SK-N-SH (cell line): Measurements from ENCODE around the gene DMRT3. TPM values are rescaled to one million over a fixed set of nuclear protein-coding genes. Genes with fewer than 3 reads are reported as not detected.

ENCODE experiments used
- CTCF ChIA-PET: fragments of 300-600, 350-600 bp; formaldehyde crosslinking; extraction: SDS; loops from one replicate; lab custom pipeline; 2021; lab: Yijun Ruan, JAX
- POLR2A ChIA-PET: fragments of 350-600 bp; sonication (Branson Sonifier 250); formaldehyde crosslinking; extraction: SDS; loops from one replicate; lab custom pipeline; 2020; ENCODE audit warnings: antibody characterized with exemption, inconsistent platforms; lab: Yijun Ruan, JAX
- DNase-seq: peaks from one replicate; pipeline ENCODE4 v3.0.0; 2012
- H2AFZ ChIP-seq: fragments of 200-600 bp; sonication (generic); 2 replicates; pipeline ENCODE4 v1.8.1; 2016; ENCODE audit warnings: antibody characterized with exemption, mild to moderate bottlenecking, low read depth
- H3F3A ChIP-seq: fragments of 200-600 bp; sonication (generic); replicated peaks from 2 replicates; pipeline ENCODE3; 2016; ENCODE audit warnings: antibody characterized with exemption, mild to moderate bottlenecking; ENCODE audit not compliant: insufficient read depth
- H3K27ac ChIP-seq, 2 experiments: fragments of 200-500 bp in 1 of 2; fragments of 200-600 bp in 1 of 2; sonication (Bioruptor generic) in 1 of 2; sonication (generic), shearing (Covaris generic) in 1 of 2; 2 replicates each; pipeline versions ENCODE4 v1.5.1 to v1.6.1; 2014 to 2016; ENCODE audit warnings: low read depth in 2 of 2, inconsistent platforms in 1 of 2, low read length in 1 of 2, mild to moderate bottlenecking in 1 of 2, mixed read lengths in 1 of 2
- H3K27me3 ChIP-seq: fragments of 200-600 bp; sonication (generic), shearing (Covaris generic); 2 replicates; pipeline ENCODE4 v1.6.1; 2016; ENCODE audit warnings: mixed run types; ENCODE audit not compliant: insufficient read depth
- H3K36me3 ChIP-seq, 2 experiments: fragments of 200-500 bp in 1 of 2; fragments of 200-600 bp in 1 of 2; sonication (Bioruptor generic) in 1 of 2; sonication (generic) in 1 of 2; replicated peaks in 1 of 2; 2 replicates each; pipeline versions ENCODE3 to v1.5.1; 2014 to 2016; ENCODE audit warnings: low read length in 1 of 2, mild to moderate bottlenecking in 1 of 2; ENCODE audit not compliant: insufficient read depth in 2 of 2, control insufficient read depth in 1 of 2
- H3K4me1 ChIP-seq, 2 experiments: fragments of 200-500 bp in 1 of 2; fragments of 200-600 bp in 1 of 2; sonication (Bioruptor generic) in 1 of 2; sonication (generic), shearing (Covaris generic) in 1 of 2; 2 replicates each; pipeline versions ENCODE4 v1.5.1 to v1.6.1; 2014 to 2016; ENCODE audit warnings: low read depth in 1 of 2, low read length in 1 of 2, mixed run types in 1 of 2; ENCODE audit not compliant: insufficient read depth in 2 of 2, control insufficient read depth in 1 of 2
- H3K4me2 ChIP-seq: fragments of 200-600 bp; sonication (generic), shearing (Covaris generic); 2 replicates; pipeline ENCODE4 v1.6.1; 2017; ENCODE audit warnings: mixed run types
- H3K4me3 ChIP-seq, 2 experiments: fragments of 200-500 bp in 1 of 2; fragments of 200-600 bp in 1 of 2; sonication (Bioruptor generic) in 1 of 2; sonication (generic), shearing (Covaris generic) in 1 of 2; 2 replicates each; pipeline versions ENCODE4 v1.5.1 to v1.8.1; 2014 to 2016; ENCODE audit warnings: low read depth in 2 of 2, inconsistent platforms in 1 of 2, low read length in 1 of 2, mild to moderate bottlenecking in 1 of 2, mixed read lengths in 1 of 2, moderate library complexity in 1 of 2
- H3K79me2 ChIP-seq: fragments of 200-600 bp; sonication (generic); 2 replicates; pipeline ENCODE4 v1.8.1; 2017; ENCODE audit warnings: mild to moderate bottlenecking; ENCODE audit not compliant: insufficient read depth
- H3K9ac ChIP-seq: fragments of 200-600 bp; sonication (generic); 2 replicates; pipeline ENCODE4 v1.6.1; 2017; ENCODE audit warnings: mixed run types
- H3K9me2 ChIP-seq: fragments of 200-600 bp; sonication (generic); 2 replicates; pipeline ENCODE4 v1.6.1; 2017; ENCODE audit warnings: mixed run types
- H3K9me3 ChIP-seq: fragments of 200-600 bp; sonication (generic); 2 replicates; pipeline ENCODE4 v1.6.1; 2017; ENCODE audit warnings: mixed run types, mild to moderate bottlenecking, moderate library complexity
- H4K20me1 ChIP-seq: fragments of 200-600 bp; sonication (generic); 2 replicates; pipeline ENCODE4 v1.6.1; 2017; ENCODE audit warnings: mild to moderate bottlenecking, mixed run types; ENCODE audit not compliant: insufficient read depth
- CHD2 ChIP-seq: fragments of 150-350 bp; IDR thresholded peaks from 2 replicates; pipeline ENCODE4 v1.6.1; 2018; ENCODE audit warnings: low read length; ENCODE audit not compliant: partially characterized antibody
- ELF1 ChIP-seq: IDR thresholded peaks from 2 replicates; pipeline ENCODE4 v1.4.0; 2012
- EP300 ChIP-seq, 2 experiments: IDR thresholded peaks; 2 replicates each; pipeline versions ENCODE4 v1.4.0 to v1.6.1; 2012; ENCODE audit warnings: borderline replicate concordance in 1 of 2, low read depth in 1 of 2, low read length in 1 of 2
- GATA2 ChIP-seq: sonication (generic); formaldehyde crosslinking; IDR thresholded peaks from 2 replicates; pipeline ENCODE4 v1.5.0; 2020; ENCODE audit warnings: mild to moderate bottlenecking, missing genetic modification reagents
- NFIC ChIP-seq: IDR thresholded peaks from 2 replicates; pipeline ENCODE4 v1.4.0; 2012; ENCODE audit warnings: borderline replicate concordance
- POLR2AphosphoS5 ChIP-seq: IDR thresholded peaks from 2 replicates; pipeline ENCODE4 v1.6.1; 2012; ENCODE audit warnings: low read depth, low read length
- RCOR1 ChIP-seq: fragments of 150-350 bp; IDR thresholded peaks from 2 replicates; pipeline ENCODE4 v1.6.1; 2017; ENCODE audit warnings: antibody characterized with exemption, low read length
- RXRA ChIP-seq: IDR thresholded peaks from 2 replicates; pipeline ENCODE4 v1.4.0; 2012; ENCODE audit warnings: low read depth, mild to moderate bottlenecking, borderline replicate concordance
- TAF1 ChIP-seq: IDR thresholded peaks from 2 replicates; pipeline ENCODE4 v1.6.1; 2012; ENCODE audit warnings: low read depth, mild to moderate bottlenecking, low read length, moderate library complexity, borderline replicate concordance
- TEAD4 ChIP-seq: IDR thresholded peaks from 2 replicates; pipeline ENCODE4 v1.4.0; 2012; ENCODE audit warnings: mild to moderate bottlenecking, borderline replicate concordance; ENCODE audit not compliant: insufficient read depth
- WGBS: methylation state at CpG from one replicate; pipeline ENCODE4 v1.1.6; 2017; ENCODE audit warnings: low lambda C conversion rate; 5-methylcytosine and 5-hydroxymethylcytosine counted together
- polyA plus RNA-seq, 3 experiments: library from polyadenylated mRNA; depleted of rRNA; stranded (reverse); fragments of >200 nt; gene quantifications; 2 replicates each; pipeline ENCODE4 v1.2.3, GENCODE V29; 2012
- TF ChIP-seq, protein P1 (sequence below): IDR thresholded peaks from 2 replicates; pipeline ENCODE4 v1.4.0; 2012; ENCODE audit warnings: low read depth, borderline replicate concordance
- TF ChIP-seq, protein P2 (sequence below): fragments of 150-350 bp; IDR thresholded peaks from 2 replicates; pipeline ENCODE4 v1.6.1; 2017; ENCODE audit warnings: antibody characterized with exemption, low read length, low read depth, borderline replicate concordance
- TF ChIP-seq, protein P3 (sequence below): IDR thresholded peaks from 2 replicates; pipeline ENCODE4 v1.4.0; 2012; ENCODE audit warnings: low read depth, borderline replicate concordance

DMRT3 gene
- polyA plus RNA-seq, 1 of the 3 experiments (the other 2 are of a cell fraction) = not detected

DNA sequence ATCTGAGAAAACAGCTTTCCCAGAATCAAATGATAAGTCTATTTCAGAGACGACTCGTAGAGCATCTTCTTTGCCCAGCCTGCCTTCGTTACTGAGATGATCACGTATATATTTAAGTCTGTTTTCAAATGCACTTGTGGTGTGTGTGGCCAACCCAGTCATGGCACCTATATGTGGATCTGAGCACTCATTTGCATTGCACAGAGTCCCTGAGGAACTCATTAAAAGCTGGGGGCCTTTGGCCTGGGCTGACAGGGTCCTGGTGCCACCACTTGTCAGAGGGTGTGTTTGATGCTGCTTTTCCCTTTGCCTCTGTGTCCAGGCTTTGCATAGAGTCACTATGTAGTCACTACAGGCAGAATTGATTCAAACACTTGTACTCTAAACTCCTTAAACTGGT lies 17.4 kb upstream of the DMRT3 start:
- no peak for TF ChIP-seq TAF1
- TF ChIP-seq NFIC = no peak
- TF ChIP-seq, protein P1, sequence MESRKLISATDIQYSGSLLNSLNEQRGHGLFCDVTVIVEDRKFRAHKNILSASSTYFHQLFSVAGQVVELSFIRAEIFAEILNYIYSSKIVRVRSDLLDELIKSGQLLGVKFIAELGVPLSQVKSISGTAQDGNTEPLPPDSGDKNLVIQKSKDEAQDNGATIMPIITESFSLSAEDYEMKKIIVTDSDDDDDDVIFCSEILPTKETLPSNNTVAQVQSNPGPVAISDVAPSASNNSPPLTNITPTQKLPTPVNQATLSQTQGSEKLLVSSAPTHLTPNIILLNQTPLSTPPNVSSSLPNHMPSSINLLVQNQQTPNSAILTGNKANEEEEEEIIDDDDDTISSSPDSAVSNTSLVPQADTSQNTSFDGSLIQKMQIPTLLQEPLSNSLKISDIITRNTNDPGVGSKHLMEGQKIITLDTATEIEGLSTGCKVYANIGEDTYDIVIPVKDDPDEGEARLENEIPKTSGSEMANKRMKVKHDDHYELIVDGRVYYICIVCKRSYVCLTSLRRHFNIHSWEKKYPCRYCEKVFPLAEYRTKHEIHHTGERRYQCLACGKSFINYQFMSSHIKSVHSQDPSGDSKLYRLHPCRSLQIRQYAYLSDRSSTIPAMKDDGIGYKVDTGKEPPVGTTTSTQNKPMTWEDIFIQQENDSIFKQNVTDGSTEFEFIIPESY = no peak
- TF ChIP-seq, protein P2, sequence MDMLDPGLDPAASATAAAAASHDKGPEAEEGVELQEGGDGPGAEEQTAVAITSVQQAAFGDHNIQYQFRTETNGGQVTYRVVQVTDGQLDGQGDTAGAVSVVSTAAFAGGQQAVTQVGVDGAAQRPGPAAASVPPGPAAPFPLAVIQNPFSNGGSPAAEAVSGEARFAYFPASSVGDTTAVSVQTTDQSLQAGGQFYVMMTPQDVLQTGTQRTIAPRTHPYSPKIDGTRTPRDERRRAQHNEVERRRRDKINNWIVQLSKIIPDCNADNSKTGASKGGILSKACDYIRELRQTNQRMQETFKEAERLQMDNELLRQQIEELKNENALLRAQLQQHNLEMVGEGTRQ = no peak
- TF ChIP-seq RXRA = no peak
- no peak for TF ChIP-seq CHD2
- TF ChIP-seq ELF1 = no peak
- TF ChIP-seq POLR2AphosphoS5 = no peak
- no peak for TF ChIP-seq RCOR1
- TF ChIP-seq, protein P3, sequence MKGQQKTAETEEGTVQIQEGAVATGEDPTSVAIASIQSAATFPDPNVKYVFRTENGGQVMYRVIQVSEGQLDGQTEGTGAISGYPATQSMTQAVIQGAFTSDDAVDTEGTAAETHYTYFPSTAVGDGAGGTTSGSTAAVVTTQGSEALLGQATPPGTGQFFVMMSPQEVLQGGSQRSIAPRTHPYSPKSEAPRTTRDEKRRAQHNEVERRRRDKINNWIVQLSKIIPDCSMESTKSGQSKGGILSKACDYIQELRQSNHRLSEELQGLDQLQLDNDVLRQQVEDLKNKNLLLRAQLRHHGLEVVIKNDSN = no peak
- H3K4me2 ChIP-seq = no peak overlapping the region
- no peak for DNase-seq
- H3K36me3 ChIP-seq = no peaks in the 10 kb centered on the region
- no peaks in the 10 kb centered on the region for H3K4me1 ChIP-seq
- POLR2A ChIA-PET = no interaction called here
- CTCF ChIA-PET = interaction anchor here (1.5 kb wide), 1 partner anchor 14 kb away, joined by 3 read pairs; no protein-coding TSS in a partner anchor
- no peak overlapping the region for H3K9ac ChIP-seq
- H4K20me1 ChIP-seq = no peaks in the 10 kb centered on the region
- H3F3A ChIP-seq = no peaks in the 10 kb centered on the region
- no peaks in the 10 kb centered on the region for H3K79me2 ChIP-seq
- no peaks in the 10 kb centered on the region for H3K9me3 ChIP-seq
- 0% methylated on average over 4 of the region's 4 CpGs for WGBS
- H2AFZ ChIP-seq = no peak overlapping the region
- H3K4me3 ChIP-seq = no peak overlapping the region
- H3K27ac ChIP-seq = no peak overlapping the region
- no peaks in the 10 kb centered on the region for H3K9me2 ChIP-seq
- H3K27me3 ChIP-seq = peaks cover 16% of the 10 kb centered on the region; the same call in 1 of the 2 replicates

DNA sequence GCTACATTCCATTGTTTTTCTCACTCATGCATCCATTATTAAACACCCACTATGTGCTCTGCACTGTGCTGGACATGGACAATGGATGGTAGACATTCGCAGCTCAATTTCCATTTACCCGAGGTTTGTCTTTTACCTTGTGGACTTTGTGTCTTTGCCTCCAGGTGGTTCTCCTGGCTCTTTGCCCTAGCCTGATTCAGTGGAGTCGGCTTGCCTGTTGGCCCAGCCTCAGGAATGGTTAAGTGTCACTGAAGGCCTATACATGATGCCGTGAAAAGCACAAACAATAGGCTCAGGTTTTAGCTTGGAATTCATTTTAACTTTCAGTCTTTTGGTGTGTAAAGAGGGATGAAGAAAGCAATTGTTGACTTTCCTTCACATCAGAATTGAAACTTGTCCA lies 16.5 kb upstream of the DMRT3 start:
- no peak overlapping the region for H3K4me3 ChIP-seq
- DNase-seq = no peak
- WGBS = 0% methylated on average over 4 of the region's 4 CpGs
- H3K4me2 ChIP-seq = no peak overlapping the region
- no peaks in the 10 kb centered on the region for H3K79me2 ChIP-seq
- H3F3A ChIP-seq = no peaks in the 10 kb centered on the region
- no peaks in the 10 kb centered on the region for H4K20me1 ChIP-seq
- TF ChIP-seq TEAD4 (no peak), ELF1 (no peak), RXRA (no peak), GATA2 (CRISPR knock-in tag) (no peak), EP300 (IDR thresholded peaks at IDR 0.05; ENCODE audit: borderline replicate concordance in 1 of 2, low read depth in 1 of 2, low read length in 1 of 2) (no peak)
- POLR2A ChIA-PET = no interaction called here
- H3K4me1 ChIP-seq = no peaks in the 10 kb centered on the region
- H3K9me3 ChIP-seq = no peaks in the 10 kb centered on the region
- no peak overlapping the region for H3K9ac ChIP-seq
- no peak overlapping the region for H3K27ac ChIP-seq
- CTCF ChIA-PET = interaction anchor here (1.5 kb wide), 1 partner anchor 15 kb away, joined by 3 read pairs; no protein-coding TSS in a partner anchor
- H3K9me2 ChIP-seq = no peaks in the 10 kb centered on the region
- peaks cover 20% of the 10 kb centered on the region; the same call in 1 of the 2 replicates for H3K27me3 ChIP-seq
- H3K36me3 ChIP-seq = no peaks in the 10 kb centered on the region
- no peak overlapping the region for H2AFZ ChIP-seq
